ENCODE results near the gene OR4K2.

OR4K2 gene

GRCh38 chr14:19900999-19901398 is 26.1 kb downstream of the OR4K2 start:
- no peak for DNase-seq
- H3K27me3 ChIP-seq (replicated peaks; ENCODE audit: control insufficient read depth, insufficient read depth, low read length, poor library complexity, severe bottlenecking), result no peaks in the 10 kb centered on the region
- H3K4me1 ChIP-seq (ENCODE audit: control insufficient read depth, insufficient read depth, low read length, poor library complexity, severe bottlenecking), result no peaks in the 10 kb centered on the region
- H3K4me3 ChIP-seq (ENCODE audit: insufficient read depth, low read depth, low read length, poor library complexity, severe bottlenecking), result no peak overlapping the region
- H3K36me3 ChIP-seq (ENCODE audit: control insufficient read depth, insufficient read depth, low read length), result no peaks in the 10 kb centered on the region
- H3K27ac ChIP-seq (ENCODE audit: insufficient read depth, low read length, poor library complexity, severe bottlenecking), result no peak overlapping the region
- peaks cover 3% of the 10 kb centered on the region for H3K9me3 ChIP-seq (ENCODE audit: control insufficient read depth, low read length)

GRCh38 chr14:19902409-19902808 is 27.5 kb downstream of the OR4K2 start:
- no peak overlapping the region for H3K4me3 ChIP-seq (ENCODE audit: insufficient read depth, low read depth, low read length, poor library complexity, severe bottlenecking)
- no peaks in the 10 kb centered on the region for H3K36me3 ChIP-seq (ENCODE audit: control insufficient read depth, insufficient read depth, low read length)
- H3K4me1 ChIP-seq (ENCODE audit: control insufficient read depth, insufficient read depth, low read length, poor library complexity, severe bottlenecking), result no peaks in the 10 kb centered on the region
- no peaks in the 10 kb centered on the region for H3K9me3 ChIP-seq (ENCODE audit: control insufficient read depth, low read length)
- no peak overlapping the region for H3K27ac ChIP-seq (ENCODE audit: insufficient read depth, low read length, poor library complexity, severe bottlenecking)
- no peak for DNase-seq
- H3K27me3 ChIP-seq (replicated peaks; ENCODE audit: control insufficient read depth, insufficient read depth, low read length, poor library complexity, severe bottlenecking), result no peaks in the 10 kb centered on the region

GRCh38 chr14:19906665-19907064 is 31.7 kb downstream of the OR4K2 start:
- Histone ChIP-seq H3K27ac (ENCODE audit: insufficient read depth, low read length, poor library complexity, severe bottlenecking) (no peak overlapping the region), H3K27me3 (replicated peaks; ENCODE audit: control insufficient read depth, insufficient read depth, low read length, poor library complexity, severe bottlenecking) (no peaks in the 10 kb centered on the region), H3K4me1 (ENCODE audit: control insufficient read depth, insufficient read depth, low read length, poor library complexity, severe bottlenecking) (no peaks in the 10 kb centered on the region), H3K4me3 (ENCODE audit: insufficient read depth, low read depth, low read length, poor library complexity, severe bottlenecking) (no peak overlapping the region), H3K9me3 (ENCODE audit: control insufficient read depth, low read length) (no peaks in the 10 kb centered on the region), H3K36me3 (ENCODE audit: control insufficient read depth, insufficient read depth, low read length) (no peaks in the 10 kb centered on the region)
- no peak for DNase-seq

GRCh38 chr14:19911114-19911513 is 36.2 kb downstream of the OR4K2 start:
- Histone ChIP-seq H3K9me3 (ENCODE audit: control insufficient read depth, low read length) (no peaks in the 10 kb centered on the region), H3K36me3 (ENCODE audit: control insufficient read depth, insufficient read depth, low read length) (no peaks in the 10 kb centered on the region), H3K4me3 (ENCODE audit: insufficient read depth, low read depth, low read length, poor library complexity, severe bottlenecking) (no peak overlapping the region), H3K4me1 (ENCODE audit: control insufficient read depth, insufficient read depth, low read length, poor library complexity, severe bottlenecking) (no peaks in the 10 kb centered on the region), H3K27ac (ENCODE audit: insufficient read depth, low read length, poor library complexity, severe bottlenecking) (no peak overlapping the region), H3K27me3 (replicated peaks; ENCODE audit: control insufficient read depth, insufficient read depth, low read length, poor library complexity, severe bottlenecking) (no peaks in the 10 kb centered on the region)
- no peak for DNase-seq

- Histone ChIP-seq H3K27me3 (replicated peaks; ENCODE audit: control insufficient read depth, insufficient read depth, low read length, poor library complexity, severe bottlenecking) (no peaks in the 10 kb centered on the region), H3K4me3 (ENCODE audit: insufficient read depth, low read depth, low read length, poor library complexity, severe bottlenecking) (no peak overlapping the region), H3K9me3 (ENCODE audit: control insufficient read depth, low read length) (no peaks in the 10 kb centered on the region), H3K36me3 (ENCODE audit: control insufficient read depth, insufficient read depth, low read length) (no peaks in the 10 kb centered on the region), H3K4me1 (ENCODE audit: control insufficient read depth, insufficient read depth, low read length, poor library complexity, severe bottlenecking) (no peaks in the 10 kb centered on the region), H3K27ac (ENCODE audit: insufficient read depth, low read length, poor library complexity, severe bottlenecking) (no peak overlapping the region)
- DNase-seq, result no peak
These were observed 42.3 kb downstream of the OR4K2 start for GRCh38 chr14:19917243-19917642.

- Histone ChIP-seq H3K9me3 (ENCODE audit: control insufficient read depth, low read length) (no peaks in the 10 kb centered on the region), H3K27ac (ENCODE audit: insufficient read depth, low read length, poor library complexity, severe bottlenecking) (no peak overlapping the region), H3K4me3 (ENCODE audit: insufficient read depth, low read depth, low read length, poor library complexity, severe bottlenecking) (no peak overlapping the region), H3K36me3 (ENCODE audit: control insufficient read depth, insufficient read depth, low read length) (no peaks in the 10 kb centered on the region), H3K27me3 (replicated peaks; ENCODE audit: control insufficient read depth, insufficient read depth, low read length, poor library complexity, severe bottlenecking) (no peaks in the 10 kb centered on the region), H3K4me1 (ENCODE audit: control insufficient read depth, insufficient read depth, low read length, poor library complexity, severe bottlenecking) (no peaks in the 10 kb centered on the region)
- DNase-seq, result no peak
These were observed 43.1 kb downstream of the OR4K2 start for GRCh38 chr14:19917955-19918518.

- H3K4me3 ChIP-seq (ENCODE audit: insufficient read depth, low read depth, low read length, poor library complexity, severe bottlenecking), result no peak overlapping the region
- no peaks in the 10 kb centered on the region for H3K4me1 ChIP-seq (ENCODE audit: control insufficient read depth, insufficient read depth, low read length, poor library complexity, severe bottlenecking)
- no peaks in the 10 kb centered on the region for H3K9me3 ChIP-seq (ENCODE audit: control insufficient read depth, low read length)
- H3K27me3 ChIP-seq (replicated peaks; ENCODE audit: control insufficient read depth, insufficient read depth, low read length, poor library complexity, severe bottlenecking), result no peaks in the 10 kb centered on the region
- no peak for DNase-seq
- no peaks in the 10 kb centered on the region for H3K36me3 ChIP-seq (ENCODE audit: control insufficient read depth, insufficient read depth, low read length)
- H3K27ac ChIP-seq (ENCODE audit: insufficient read depth, low read length, poor library complexity, severe bottlenecking), result no peak overlapping the region
These were observed 43.8 kb downstream of the OR4K2 start for GRCh38 chr14:19918553-19919264.

GRCh38 chr14:19920021-19920657 is 45.2 kb downstream of the OR4K2 start, which contains the start of gene OR4K5:
OR4K5 (plus strand) TSS chr14:19920607; CDS start chr14:19920607, 0 bp downstream.
- H3K4me3 ChIP-seq (ENCODE audit: insufficient read depth, low read depth, low read length, poor library complexity, severe bottlenecking), result no peak within 1 kb of the TSS
- no peak for DNase-seq
- H3K27ac ChIP-seq (ENCODE audit: insufficient read depth, low read length, poor library complexity, severe bottlenecking), result no peak within 1 kb of the TSS
- H3K9me3 ChIP-seq (ENCODE audit: control insufficient read depth, low read length), result no peaks in the 10 kb centered on the region
- H3K36me3 ChIP-seq (ENCODE audit: control insufficient read depth, insufficient read depth, low read length), result no peaks in the 10 kb centered on the region
- H3K27me3 ChIP-seq (replicated peaks; ENCODE audit: control insufficient read depth, insufficient read depth, low read length, poor library complexity, severe bottlenecking), result no peaks in the 10 kb centered on the region
- H3K4me1 ChIP-seq (ENCODE audit: control insufficient read depth, insufficient read depth, low read length, poor library complexity, severe bottlenecking), result no peaks in the 10 kb centered on the region

- Histone ChIP-seq H3K36me3 (ENCODE audit: control insufficient read depth, insufficient read depth, low read length) (no peaks in the 10 kb centered on the region), H3K4me3 (ENCODE audit: insufficient read depth, low read depth, low read length, poor library complexity, severe bottlenecking) (no peak within 1 kb of the TSS), H3K27ac (ENCODE audit: insufficient read depth, low read length, poor library complexity, severe bottlenecking) (no peak within 1 kb of the TSS), H3K27me3 (replicated peaks; ENCODE audit: control insufficient read depth, insufficient read depth, low read length, poor library complexity, severe bottlenecking) (no peaks in the 10 kb centered on the region), H3K4me1 (ENCODE audit: control insufficient read depth, insufficient read depth, low read length, poor library complexity, severe bottlenecking) (no peaks in the 10 kb centered on the region), H3K9me3 (ENCODE audit: control insufficient read depth, low read length) (no peaks in the 10 kb centered on the region)
- no peak for DNase-seq
These were observed 55.7 kb downstream of the OR4K2 start, which contains the start of gene OR4K1 for GRCh38 chr14:19930617-19931016. OR4K1 (plus strand) TSS chr14:19930917; CDS start chr14:19935667, 4,750 bp downstream.
